GM18498 (cell line): ENCODE data around the gene NIPSNAP3A.
A peak's percentile ranks its signal among the peaks of the same experiment; 100 is the strongest.

Source experiments
- ATAC-seq: cut with Tn5 transposase; IDR thresholded peaks from one replicate; pipeline ENCODE4 v1.9.1; 2021; ENCODE audit warnings: mild to moderate bottlenecking, moderate library complexity; ENCODE audit not compliant: unreplicated experiment

The NIPSNAP3A gene

GRCh38 chr9:104774132-104774531 lies 26.6 kb downstream of the NIPSNAP3A start:
- ATAC-seq = no peak

- ATAC-seq = peak; percentile 92
These were observed 27.5 kb downstream of the NIPSNAP3A start for GRCh38 chr9:104774831-104775573.

GRCh38 chr9:104775574-104775936 lies 28.1 kb downstream of the NIPSNAP3A start:
- ATAC-seq = peak; percentile 77

- ATAC-seq = peak; percentile 1
These were observed 28.5 kb downstream of the NIPSNAP3A start for GRCh38 chr9:104775976-104776375.

- no peak for ATAC-seq
These were observed 29.3 kb downstream of the NIPSNAP3A start for GRCh38 chr9:104776797-104777196.

- ATAC-seq = no peak
These were observed 31.3 kb downstream of the NIPSNAP3A start for GRCh38 chr9:104778802-104779201.

GRCh38 chr9:104779334-104779733 lies 31.9 kb downstream of the NIPSNAP3A start:
- no peak for ATAC-seq

- no peak for ATAC-seq
These were observed 32.6 kb downstream of the NIPSNAP3A start for GRCh38 chr9:104779946-104780535.

GRCh38 chr9:104780796-104781395 lies 33.4 kb downstream of the NIPSNAP3A start:
- no peak for ATAC-seq

- no peak for ATAC-seq
These were observed 36.1 kb downstream of the NIPSNAP3A start for GRCh38 chr9:104783588-104783987.

- peak; percentile 95 for ATAC-seq
These were observed 36.6 kb downstream of the NIPSNAP3A start for GRCh38 chr9:104784098-104784497.

- no peak for ATAC-seq
These were observed 38.8 kb downstream of the NIPSNAP3A start for GRCh38 chr9:104786293-104786692.

- ATAC-seq = no peak
These were observed 40.0 kb downstream of the NIPSNAP3A start for GRCh38 chr9:104787306-104788015.

GRCh38 chr9:104788251-104788650 lies 40.8 kb downstream of the NIPSNAP3A start:
- no peak for ATAC-seq

GRCh38 chr9:104794070-104794469 lies 46.6 kb downstream of the NIPSNAP3A start:
- no peak for ATAC-seq

GRCh38 chr9:104795082-104795481 lies 47.6 kb downstream of the NIPSNAP3A start:
- ATAC-seq = no peak

GRCh38 chr9:104795857-104796256 lies 48.4 kb downstream of the NIPSNAP3A start:
- no peak for ATAC-seq

- no peak for ATAC-seq
These were observed 50.9 kb downstream of the NIPSNAP3A start for GRCh38 chr9:104798209-104798995.

GRCh38 chr9:104800068-104800785 lies 52.7 kb downstream of the NIPSNAP3A start:
- ATAC-seq = no peak

- no peak for ATAC-seq
These were observed 54.6 kb downstream of the NIPSNAP3A start for GRCh38 chr9:104802110-104802509.
